PFSK-1 (cell line): ENCODE data around the gene ARHGAP10.

Experiments used
- FOXP2 ChIP-seq: optimal IDR thresholded peaks from 2 replicates; pipeline ENCODE3; 2011; ENCODE audit warnings: borderline replicate concordance, control low read depth, inconsistent platforms; ENCODE audit not compliant: insufficient read depth; ENCODE audit errors: extremely low read length, extremely low read depth
- POLR2AphosphoS5 ChIP-seq: IDR thresholded peaks from 2 replicates; pipeline ENCODE4 v1.6.1; 2012; ENCODE audit warnings: low read depth, mild to moderate bottlenecking, control low read depth, low read length, moderate library complexity
- REST ChIP-seq, 2 experiments: IDR thresholded peaks; 2 replicates each; pipeline versions ENCODE4 v1.6.1 to v1.8.0; 2011 to 2012; ENCODE audit warnings: low read depth in 2 of 2, low read length in 2 of 2, control low read depth in 1 of 2, inconsistent platforms in 1 of 2, mild to moderate bottlenecking in 1 of 2, moderate library complexity in 1 of 2; ENCODE audit not compliant: insufficient read depth in 1 of 2
- SIN3A ChIP-seq: IDR thresholded peaks from 2 replicates; pipeline ENCODE4 v1.6.1; 2012; ENCODE audit warnings: mild to moderate bottlenecking, low read length, moderate library complexity, borderline replicate concordance; ENCODE audit not compliant: insufficient read depth
- TAF1 ChIP-seq: IDR thresholded peaks from 2 replicates; pipeline ENCODE4 v1.6.1; 2012; ENCODE audit warnings: low read length, control low read depth, borderline replicate concordance; ENCODE audit not compliant: insufficient read depth

Gene ARHGAP10

DNA sequence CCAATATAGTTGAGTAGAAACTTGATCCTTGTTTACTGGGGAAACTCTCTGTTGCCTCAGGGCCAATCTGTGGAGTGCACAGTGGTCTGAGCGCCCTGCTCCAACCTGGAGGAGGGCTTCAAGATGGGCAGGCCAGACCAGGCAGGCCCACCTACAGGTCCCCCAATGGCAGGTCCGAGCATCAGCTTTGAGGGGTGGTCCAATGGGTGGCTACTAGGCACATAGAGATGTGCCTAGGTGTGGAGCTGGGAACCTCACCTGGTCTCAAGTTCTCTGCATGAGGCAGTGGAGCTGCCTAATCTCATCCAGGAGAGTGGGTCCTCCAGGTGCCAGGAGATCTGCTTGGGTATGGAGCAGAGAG, 252.9 kb downstream of the ARHGAP10 start:
- TF ChIP-seq REST (IDR thresholded peaks at IDR 0.05; ENCODE audit: insufficient read depth in 1 of 2, low read depth in 2 of 2, low read length in 2 of 2): no peak
- no peak for TF ChIP-seq FOXP2
- no peak for TF ChIP-seq POLR2AphosphoS5
- no peak for TF ChIP-seq TAF1
- TF ChIP-seq SIN3A: no peak

- TF ChIP-seq FOXP2 (no peak), SIN3A (no peak), POLR2AphosphoS5 (no peak), REST (IDR thresholded peaks at IDR 0.05; ENCODE audit: insufficient read depth in 1 of 2, low read depth in 2 of 2, low read length in 2 of 2) (no peak), TAF1 (no peak)
Observed at GRCh38 chr4:147985376-147985775, 253.5 kb downstream of the ARHGAP10 start.

DNA sequence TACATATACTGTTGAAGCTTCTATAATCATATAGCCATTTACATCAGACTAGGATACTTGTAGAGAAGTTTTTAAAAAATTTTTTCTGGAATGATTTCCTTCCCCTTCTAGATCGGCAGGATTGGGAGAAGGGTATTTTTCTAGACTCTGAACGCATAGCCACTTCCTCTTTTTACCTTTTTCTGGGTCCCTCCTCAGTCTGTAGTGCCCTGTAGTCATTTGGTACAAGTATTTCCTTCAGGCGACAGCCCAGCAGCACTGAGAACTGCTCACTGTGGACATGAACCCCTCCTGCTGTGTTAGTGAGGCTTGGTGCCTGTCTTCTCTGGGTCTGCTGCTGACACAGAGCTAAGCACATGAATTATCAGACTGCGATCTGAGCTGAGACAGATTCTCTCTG, 255.4 kb downstream of the ARHGAP10 start:
- TF ChIP-seq FOXP2 (no peak), REST (IDR thresholded peaks at IDR 0.05; ENCODE audit: insufficient read depth in 1 of 2, low read depth in 2 of 2, low read length in 2 of 2) (no peak), TAF1 (no peak), SIN3A (no peak), POLR2AphosphoS5 (no peak)

DNA sequence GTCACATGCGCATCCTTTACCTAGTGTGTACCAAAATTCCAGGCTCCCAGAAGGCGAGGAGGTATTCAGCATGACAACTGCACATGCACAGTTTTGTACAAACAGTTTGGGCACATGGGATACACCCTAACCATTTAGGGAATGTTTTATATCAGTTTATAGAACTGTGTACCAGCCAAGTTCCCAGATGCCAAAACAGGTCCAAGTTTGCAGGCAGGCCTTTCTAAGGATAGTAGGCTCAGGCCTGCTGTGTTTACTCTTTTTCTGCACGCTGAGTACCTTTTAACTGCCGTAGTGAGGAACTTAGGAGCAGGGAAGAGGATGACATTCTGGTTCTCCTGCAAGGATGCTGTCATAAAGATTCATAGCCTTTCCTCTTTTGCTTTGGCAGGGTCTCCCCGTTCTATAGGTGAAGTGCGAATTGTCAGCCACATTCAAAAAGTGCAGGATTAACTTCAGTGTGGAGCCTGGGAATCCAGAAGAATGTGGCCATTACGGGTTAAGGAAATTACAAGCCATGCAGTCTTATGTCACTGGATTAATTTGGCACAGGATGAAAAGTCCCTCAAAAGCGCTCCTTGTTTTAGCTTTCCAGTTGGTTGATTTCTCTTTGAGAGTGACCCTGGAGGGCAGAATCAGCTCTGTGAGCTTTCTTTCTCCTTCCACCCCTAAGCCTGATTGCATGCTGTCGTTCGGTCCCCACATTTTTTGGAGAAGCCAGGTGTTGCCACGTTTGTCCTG, 259.8 kb downstream of the ARHGAP10 start:
- TF ChIP-seq TAF1 (no peak), FOXP2 (no peak), SIN3A (no peak), POLR2AphosphoS5 (no peak), REST (IDR thresholded peaks at IDR 0.05; ENCODE audit: insufficient read depth in 1 of 2, low read depth in 2 of 2, low read length in 2 of 2) (no peak)

DNA sequence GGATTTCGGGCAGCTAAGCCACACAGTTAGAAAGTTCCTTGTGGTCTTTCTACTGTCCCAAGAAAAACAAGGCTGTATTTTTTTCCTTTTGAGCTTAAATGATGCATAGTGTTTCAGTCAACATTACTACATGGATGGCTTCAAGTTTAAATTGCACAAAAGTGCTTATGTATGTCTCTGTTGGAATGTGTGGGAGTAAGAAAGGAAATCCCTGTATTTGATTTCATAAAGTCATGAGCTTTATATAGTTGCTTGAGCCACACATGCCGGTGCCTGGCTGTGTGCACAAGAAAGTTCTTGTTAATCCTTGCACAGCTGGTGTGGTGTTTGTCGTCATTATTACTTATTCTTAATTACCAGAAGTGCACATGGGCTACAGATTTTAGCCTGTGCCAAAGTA, 262.2 kb downstream of the ARHGAP10 start:
- TF ChIP-seq FOXP2 (no peak), SIN3A (no peak), POLR2AphosphoS5 (no peak), REST (IDR thresholded peaks at IDR 0.05; ENCODE audit: insufficient read depth in 1 of 2, low read depth in 2 of 2, low read length in 2 of 2) (no peak), TAF1 (no peak)
